Activated CD4-positive, alpha-beta T cell treated with anti-CD3 and anti-CD28 coated beads, Interleukin-2, amount 10 ng/mL, durations not matched to agents 7 days and 5 days (primary cell): ENCODE data around the gene HORMAD2. TPM values are rescaled to one million over a fixed set of nuclear protein-coding genes. Genes with fewer than 3 reads are reported as not detected.
"Not testable (repeated sequence)": the region's sequence is repeated elsewhere in the genome, so short reads cannot be mapped to it uniquely, and the experiment has no call there.

Experiments
- CTCF ChIA-PET: fragments of 350-600 bp; sonication (Branson Sonifier 250); formaldehyde crosslinking; loops from one replicate; lab custom pipeline; 2021; ENCODE audit warnings: antibody characterized with exemption; lab: Charles Lee
- POLR2A ChIA-PET: fragments of 350-600 bp; sonication (Branson Sonifier 250); formaldehyde crosslinking; loops from one replicate; lab custom pipeline; 2021; ENCODE audit warnings: antibody characterized with exemption; lab: Charles Lee
- DNase-seq: peaks from one replicate; pipeline ENCODE4 v3.0.0-alpha.2; 2020
- H3K27ac Mint-ChIP-seq: one replicate; pipeline ENCODE4 v1.8.0; 2021; ENCODE audit warnings: mild to moderate bottlenecking, moderate library complexity, mixed read lengths
- H3K27me3 Mint-ChIP-seq: one replicate; pipeline ENCODE4 v1.8.0; 2021; ENCODE audit warnings: mixed read lengths
- H3K36me3 Mint-ChIP-seq: one replicate; pipeline ENCODE4 v1.8.0; 2021; ENCODE audit warnings: low read depth, mixed read lengths
- H3K4me1 Mint-ChIP-seq: one replicate; pipeline ENCODE4 v1.8.0; 2021; ENCODE audit warnings: mixed read lengths
- H3K4me3 Mint-ChIP-seq: one replicate; pipeline ENCODE4 v1.8.0; 2021; ENCODE audit warnings: mild to moderate bottlenecking, moderate library complexity, mixed read lengths
- H3K9me3 Mint-ChIP-seq: one replicate; pipeline ENCODE4 v1.8.0; 2021; ENCODE audit warnings: mixed read lengths
- total RNA-seq, 2 experiments: library from RNA; stranded (reverse); gene quantifications; one replicate each; pipeline ENCODE4 v1.2.3, GENCODE V29; 2021

The HORMAD2 gene
- total RNA-seq, 2 experiments from 2014 or later = not detected

GRCh38 chr22:30210235-30210909 lies 130.1 kb downstream of the HORMAD2 start:
- no peak overlapping the region for H3K27ac Mint-ChIP-seq
- ChIA-PET CTCF (no interaction called here), POLR2A (no interaction called here)

GRCh38 chr22:30211124-30211820 lies 131.0 kb downstream of the HORMAD2 start:
- DNase-seq = no peak
- Mint-ChIP-seq H3K4me1 (peaks cover 62% of the 10 kb centered on the region), H3K27me3 (no peaks in the 10 kb centered on the region), H3K27ac (no peak overlapping the region), H3K36me3 (peaks cover 6% of the 10 kb centered on the region), H3K4me3 (no peak overlapping the region), H3K9me3 (no peaks in the 10 kb centered on the region)
- ChIA-PET CTCF (interaction anchor here (1.7 kb wide), 1 partner anchor 19 kb away, joined by 4 read pairs; no protein-coding TSS in a partner anchor), POLR2A (no interaction called here)

More at GRCh38 chr22:30210235-30210909, 130.1 kb downstream of the HORMAD2 start:
- H3K4me3 Mint-ChIP-seq = no peak overlapping the region
- H3K36me3 Mint-ChIP-seq = peaks cover 6% of the 10 kb centered on the region
- no peak for DNase-seq
- H3K4me1 Mint-ChIP-seq = peaks cover 60% of the 10 kb centered on the region
- H3K9me3 Mint-ChIP-seq = no peaks in the 10 kb centered on the region
- no peaks in the 10 kb centered on the region for H3K27me3 Mint-ChIP-seq

- Mint-ChIP-seq H3K36me3 (peaks cover 6% of the 10 kb centered on the region), H3K27me3 (no peaks in the 10 kb centered on the region), H3K27ac (peak overlapping the region; percentile 76), H3K4me3 (no peak overlapping the region), H3K9me3 (no peaks in the 10 kb centered on the region), H3K4me1 (peaks cover 65% of the 10 kb centered on the region)
- POLR2A ChIA-PET = interaction anchor here (0.8 kb wide), 1 partner anchor 9 kb away, joined by 3 read pairs; no protein-coding TSS in a partner anchor
- CTCF ChIA-PET = interaction anchor here (0.8 to 1.7 kb wide), 5 partner anchors 9 to 27 kb away, joined by 3 to 4 read pairs (median 3); no protein-coding TSS in a partner anchor
- DNase-seq = no peak
These were observed 132.2 kb downstream of the HORMAD2 start for GRCh38 chr22:30212363-30212995.

DNA sequence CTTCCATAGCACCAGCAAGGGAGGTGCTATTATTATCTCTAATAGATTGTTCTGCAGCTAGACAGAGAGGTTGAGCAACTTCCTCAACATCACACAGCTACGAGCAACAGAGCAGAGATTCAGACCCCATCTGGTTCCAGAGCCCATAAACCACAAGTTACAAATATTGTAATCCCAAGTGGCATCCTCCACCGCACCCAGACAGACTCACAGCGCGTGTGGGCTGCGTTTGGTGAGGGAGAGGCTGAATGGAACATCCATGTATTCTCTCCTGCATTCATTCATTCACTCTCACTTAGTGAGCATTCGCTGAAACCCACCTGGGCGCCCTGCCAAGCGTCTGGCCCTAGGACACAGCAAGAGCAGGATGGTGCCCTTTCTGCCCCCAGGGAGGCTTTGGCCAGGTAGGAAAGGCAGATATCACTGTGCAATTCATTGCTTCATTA lies 132.8 kb downstream of the HORMAD2 start:
- ChIA-PET POLR2A (no interaction called here), CTCF (interaction anchor here (0.8 to 1.7 kb wide), 5 partner anchors 9 to 28 kb away, joined by 3 to 4 read pairs (median 3); no protein-coding TSS in a partner anchor)
- DNase-seq = no peak
- Mint-ChIP-seq H3K27me3 (no peaks in the 10 kb centered on the region), H3K27ac (peak overlapping the region; percentile 76), H3K9me3 (no peaks in the 10 kb centered on the region), H3K4me1 (peaks cover 67% of the 10 kb centered on the region), H3K36me3 (peaks cover 7% of the 10 kb centered on the region), H3K4me3 (no peak overlapping the region)

DNA sequence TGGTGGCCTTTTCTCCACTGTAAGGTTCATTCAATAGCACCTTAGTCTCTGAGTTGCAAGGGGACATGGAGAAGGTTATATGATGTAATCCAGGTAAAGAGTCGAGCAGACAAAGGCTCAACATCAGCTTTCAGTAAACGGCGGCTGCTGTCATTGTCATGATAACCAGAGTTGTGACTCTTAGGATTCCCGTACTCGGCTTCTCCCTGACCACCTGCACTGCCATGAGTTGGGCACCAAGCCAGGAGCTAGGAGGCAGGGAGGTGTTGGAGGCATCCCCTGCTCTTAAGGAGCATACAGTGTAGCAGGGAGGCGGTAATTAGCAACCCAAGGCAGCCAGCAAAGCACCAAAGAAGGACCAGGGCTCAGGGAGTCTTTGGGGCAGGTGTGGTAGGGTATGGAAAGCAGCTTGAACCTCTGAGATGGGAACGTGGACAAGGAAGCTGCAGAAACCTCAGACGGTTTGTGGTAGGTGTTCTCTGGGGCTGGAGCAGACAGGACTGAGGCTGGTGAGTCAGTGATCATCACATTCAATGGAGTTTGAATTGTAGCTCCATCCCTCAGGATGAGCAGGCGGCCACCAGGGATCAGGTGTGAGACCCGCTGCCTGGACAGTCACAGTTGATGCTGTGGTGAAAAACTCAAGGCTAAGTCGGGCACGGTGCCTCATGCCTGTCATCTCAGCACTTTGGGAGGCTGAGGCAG lies 134.6 kb downstream of the HORMAD2 start:
- no peaks in the 10 kb centered on the region for H3K27me3 Mint-ChIP-seq
- no peak overlapping the region for H3K4me3 Mint-ChIP-seq
- peak overlapping the region; percentile 60 for H3K27ac Mint-ChIP-seq
- H3K9me3 Mint-ChIP-seq = no peaks in the 10 kb centered on the region
- H3K36me3 Mint-ChIP-seq = peaks cover 7% of the 10 kb centered on the region
- ChIA-PET POLR2A (no interaction called here), CTCF (interaction anchor here (0.6 to 1.9 kb wide), 6 partner anchors 10 to 107 kb away, joined by 3 to 8 read pairs (median 6); no protein-coding TSS in a partner anchor)
- peaks cover 71% of the 10 kb centered on the region for H3K4me1 Mint-ChIP-seq
- DNase-seq = no peak

- CTCF ChIA-PET, H3K4me3 Mint-ChIP-seq: not testable (repeated sequence)
These were observed 136.0 kb downstream of the HORMAD2 start for GRCh38 chr22:30216272-30216671.

GRCh38 chr22:30216710-30217109 lies 136.4 kb downstream of the HORMAD2 start:
- Mint-ChIP-seq H3K4me1 (peaks cover 85% of the 10 kb centered on the region), H3K9me3 (no peaks in the 10 kb centered on the region), H3K27ac (peak overlapping the region; percentile 60), H3K36me3 (peaks cover 4% of the 10 kb centered on the region), H3K4me3 (no peak overlapping the region), H3K27me3 (no peaks in the 10 kb centered on the region)
- ChIA-PET POLR2A (no interaction called here), CTCF (interaction anchor here (1.1 kb wide), 1 partner anchor 34 kb away, joined by 3 read pairs; no protein-coding TSS in a partner anchor)
- no peak for DNase-seq

More at GRCh38 chr22:30216272-30216671, 136.0 kb downstream of the HORMAD2 start:
- H3K27me3 Mint-ChIP-seq, DNase-seq, POLR2A ChIA-PET, H3K9me3 Mint-ChIP-seq, H3K36me3 Mint-ChIP-seq: not testable (repeated sequence)
- H3K4me1 Mint-ChIP-seq = peaks cover 80% of the 10 kb centered on the region
- H3K27ac Mint-ChIP-seq = peak overlapping the region; percentile 60

GRCh38 chr22:30217698-30218560 lies 137.7 kb downstream of the HORMAD2 start:
- Mint-ChIP-seq H3K27ac (peak overlapping the region; percentile 79), H3K36me3 (peaks cover 4% of the 10 kb centered on the region), H3K9me3 (no peaks in the 10 kb centered on the region), H3K27me3 (no peaks in the 10 kb centered on the region), H3K4me1 (peaks cover 89% of the 10 kb centered on the region), H3K4me3 (no peak overlapping the region)
- CTCF ChIA-PET = interaction anchor here (1.1 kb wide), 1 partner anchor 35 kb away, joined by 3 read pairs; no protein-coding TSS in a partner anchor
- DNase-seq = no peak
- POLR2A ChIA-PET = no interaction called here

DNA sequence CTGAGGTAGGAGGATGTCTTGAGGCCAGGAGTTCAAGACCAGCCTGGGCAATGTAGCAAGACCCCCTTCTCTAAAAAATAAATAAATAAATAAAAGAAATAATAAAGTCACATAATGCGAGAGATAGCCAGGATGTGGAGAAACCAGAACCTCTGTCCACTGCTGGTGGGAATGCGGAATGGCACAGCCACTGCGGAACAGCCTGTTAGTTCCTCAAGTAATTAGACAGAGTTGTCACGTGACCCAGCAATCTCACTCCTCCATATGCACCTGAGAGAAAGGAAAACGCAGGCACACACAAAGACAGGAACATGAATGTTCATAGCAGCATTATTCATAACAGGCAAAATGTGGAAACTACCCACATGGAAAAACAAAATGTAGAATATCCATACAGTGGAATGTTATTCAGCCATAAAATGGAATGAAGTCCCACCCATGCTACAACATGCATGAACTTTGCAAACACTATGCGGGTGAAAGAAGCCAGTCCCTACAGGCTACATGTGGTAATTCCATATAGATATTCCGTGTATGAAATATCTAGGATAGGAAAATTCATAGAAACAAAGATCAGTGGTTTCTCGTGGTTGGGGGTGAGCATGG lies 138.9 kb downstream of the HORMAD2 start:
- ChIA-PET CTCF (no interaction called here), POLR2A (no interaction called here)
- DNase-seq = no peak
- peak overlapping the region; percentile 94 for H3K27ac Mint-ChIP-seq
- H3K36me3 Mint-ChIP-seq = peaks cover 4% of the 10 kb centered on the region
- H3K9me3 Mint-ChIP-seq = no peaks in the 10 kb centered on the region
- peaks cover 91% of the 10 kb centered on the region for H3K4me1 Mint-ChIP-seq
- H3K4me3 Mint-ChIP-seq = no peak overlapping the region
- H3K27me3 Mint-ChIP-seq = no peaks in the 10 kb centered on the region

GRCh38 chr22:30219668-30220278 lies 139.5 kb downstream of the HORMAD2 start:
- Mint-ChIP-seq H3K27ac (peak overlapping the region; percentile 94), H3K9me3 (no peaks in the 10 kb centered on the region), H3K4me1 (peaks cover 91% of the 10 kb centered on the region), H3K36me3 (peaks cover 4% of the 10 kb centered on the region), H3K4me3 (peak overlapping the region; percentile 30), H3K27me3 (no peaks in the 10 kb centered on the region)
- no peak for DNase-seq
- POLR2A ChIA-PET = no interaction called here
- CTCF ChIA-PET = interaction anchor here (0.6 to 1.5 kb wide), 7 partner anchors 19 to 115 kb away, joined by 3 to 7 read pairs (median 3); no protein-coding TSS in a partner anchor
